Gastrocnemius medialis (tissue), 4 donors: ENCODE results near the gene UBR4.

Source experiments
- CTCF ChIP-seq, 5 experiments: fragments of 450-650 bp in 3 of 5; fragments of 200-600 bp in 2 of 5; sonication (generic) in 2 of 5; IDR thresholded peaks in 4 of 5; conservative IDR thresholded peaks in 1 of 5; 1 replicate in 4 of 5; 2 replicates in 1 of 5; pipeline ENCODE4 v1.5.1; 2016 to 2019; ENCODE audit warnings: antibody characterized with exemption in 5 of 5, mild to moderate bottlenecking in 3 of 5, moderate library complexity in 3 of 5
- POLR2A ChIP-seq, 2 donors: fragments of 450-650 bp; IDR thresholded peaks; one replicate each; pipeline ENCODE4 v1.6.1; 2017; ENCODE audit warnings: antibody characterized with exemption in 2 of 2, mild to moderate bottlenecking in 2 of 2, moderate library complexity in 2 of 2

- TF ChIP-seq CTCF (IDR thresholded peaks at IDR 0.05 in 4 of 5, conservative IDR thresholded peaks at IDR 0.05 in 1 of 5) (no peak), POLR2A (IDR thresholded peaks at IDR 0.05) (no peak)
Observed at GRCh38 chr1:19257178-19257914, 47.3 kb upstream of the UBR4 start.
